Right lobe of liver (tissue), 6 donors: ENCODE measurements around the gene PTPN18. TPM values are rescaled to one million over a fixed set of nuclear protein-coding genes. Genes with fewer than 3 reads are reported as not detected.
"Not testable (repeated sequence)": the region's sequence is repeated elsewhere in the genome, so short reads cannot be mapped to it uniquely, and the experiment has no call there.

ENCODE experiments used
- ATAC-seq, 4 donors: fragments of 200-7000 bp; cut with Tn5 transposase; one replicate each; pipeline ENCODE4 v1.9.1; 2020; ENCODE audit warnings: mild to moderate bottlenecking in 4 of 4, moderate library complexity in 4 of 4
- DNase-seq, 3 donors: peaks; one replicate each; pipeline ENCODE4 v3.0.0-alpha.2; 2020
- H3K27ac ChIP-seq, 3 donors: fragments of 200-600 bp; one replicate each; pipeline ENCODE4 v1.8.0; 2022
- H3K27me3 ChIP-seq, 2 donors: fragments of 200-600 bp; one replicate each; pipeline ENCODE4 v1.8.0; 2022
- H3K36me3 ChIP-seq, 4 donors: fragments of 200-600 bp; sonication (generic) in 1 of 4; one replicate each; pipeline versions ENCODE4 v1.5.1 to v1.8.0; 2017 to 2022; ENCODE audit warnings: control low read depth in 1 of 4
- H3K4me1 ChIP-seq, 4 donors: fragments of 200-600 bp; sonication (generic) in 1 of 4; one replicate each; pipeline versions ENCODE4 v1.5.1 to v1.8.0; 2017 to 2022; ENCODE audit warnings: control low read depth in 1 of 4
- H3K4me3 ChIP-seq, 3 donors: fragments of 200-600 bp; one replicate each; pipeline ENCODE4 v1.8.0; 2022
- H3K9me3 ChIP-seq, 4 donors: fragments of 200-600 bp; sonication (generic) in 1 of 4; one replicate each; pipeline versions ENCODE4 v1.5.1 to v1.8.0; 2017 to 2022; ENCODE audit warnings: control low read depth in 1 of 4
- CTCF ChIP-seq, 4 donors: fragments of 200-600 bp in 3 of 4; fragments of 450-650 bp in 1 of 4; IDR thresholded peaks; one replicate each; pipeline versions ENCODE4 v1.5.1 to v1.8.0; 2016 to 2022; ENCODE audit warnings: antibody characterized with exemption in 4 of 4, mild to moderate bottlenecking in 2 of 4
- POLR2A ChIP-seq: fragments of 450-650 bp; IDR thresholded peaks from one replicate; pipeline ENCODE4 v1.6.1; 2017; ENCODE audit warnings: antibody characterized with exemption, mild to moderate bottlenecking
- WGBS: methylation state at CpG from one replicate; pipeline ENCODE4 v1.1.6; 2018; ENCODE audit warnings: low coverage, low lambda C conversion rate; ENCODE audit not compliant: insufficient coverage; ENCODE audit errors: missing lambda C conversion rate; 5-methylcytosine and 5-hydroxymethylcytosine counted together
- intact Hi-C, 2 donors: fragments of 100-400 bp; cut with DNase I; formaldehyde crosslinking; loops; one replicate each; pipeline versions ENCODE4 v1.11.2 to v1.14.1; 2022
- total RNA-seq, 6 experiments: library from RNA; depleted of rRNA in 2 of 6; stranded (reverse); fragments of >200 nt in 2 of 6; fragmentation: NEBNext Ultra II Directional in 3 of 6; extraction: Animal tissue kit (Norgen Biotek cat#: 25700) in 3 of 6; gene quantifications; one replicate each; pipeline versions ENCODE4 v1.1.0 to v1.2.4, GENCODE V29; 2016 to 2023
- donor health status: DM: no; HTN: yes; CAD: no.
- donor health status: DM: no; HTN: no; CAD: no.
- donor health status: DM: no; HTN: no; CAD: no.
- donor health status: DM: no; HTN: yes; CAD: no.
- donor health status: DM: no; HTN: yes; CAD: no.

The PTPN18 gene
- total RNA-seq, 6 experiments from 2014 or later: 25.6 to 43.5 (median 30.3) TPM

- WGBS: 52% methylated on average over 4 of the region's 16 CpGs
- peak overlapping the region; percentile 93 to 95 (median 94) for H3K27ac ChIP-seq
- peak overlapping the region; percentile 74 to 80 (median 75) for H3K4me3 ChIP-seq
- H3K36me3 ChIP-seq: no peaks in the 10 kb centered on the region
- no peaks in the 10 kb centered on the region for H3K27me3 ChIP-seq
- DNase-seq (peak in 2 of 3 donors; percentile 35 to 58), ATAC-seq (peak; percentile 1 to 18 (median 2))
- H3K9me3 ChIP-seq: no peaks in the 10 kb centered on the region
- intact Hi-C loops: no loop called here
- TF ChIP-seq POLR2A (no peak), CTCF (IDR thresholded peaks at IDR 0.05) (no peak)
- peaks cover 0 to 11% (median 4%) of the 10 kb centered on the region in 4 donors for H3K4me1 ChIP-seq
Measured at GRCh38 chr2:130390460-130391057, 34.7 kb downstream of the PTPN18 start.

GRCh38 chr2:130391058-130391871, 35.4 kb downstream of the PTPN18 start:
- intact Hi-C loops: no loop called here
- ATAC-seq (peak; percentile 89 to 93 (median 90)), DNase-seq (peak; percentile 87 to 90 (median 88))
- Histone ChIP-seq H3K4me3 (peak overlapping the region; percentile 74 to 80 (median 75)), H3K27ac (peak overlapping the region; percentile 93 to 95 (median 94)), H3K27me3 (no peaks in the 10 kb centered on the region), H3K4me1 (peaks cover 0 to 11% (median 4%) of the 10 kb centered on the region in 4 donors), H3K9me3 (no peaks in the 10 kb centered on the region), H3K36me3 (no peaks in the 10 kb centered on the region)
- 3% methylated on average over 36 of the region's 59 CpGs for WGBS
- no peak for TF ChIP-seq CTCF (IDR thresholded peaks at IDR 0.05)
- TF ChIP-seq POLR2A: peak; percentile 70

- intact Hi-C loops: no loop called here
- Histone ChIP-seq H3K9me3 (no peaks in the 10 kb centered on the region), H3K27me3 (no peaks in the 10 kb centered on the region), H3K36me3 (no peaks in the 10 kb centered on the region), H3K27ac (peak overlapping the region; percentile 93 to 95 (median 94)), H3K4me1 (peaks cover 0 to 11% (median 4%) of the 10 kb centered on the region in 4 donors), H3K4me3 (peak overlapping the region; percentile 74 to 80 (median 75))
- ATAC-seq (peak; percentile 69 to 78 (median 70)), DNase-seq (peak; percentile 75 to 80 (median 78))
- TF ChIP-seq CTCF (IDR thresholded peaks at IDR 0.05) (peak in 2 of 4 donors; percentile 4 to 5), POLR2A (no peak)
- WGBS: 21% methylated on average over 17 of the region's 17 CpGs
Measured at GRCh38 chr2:130391872-130392670, 36.2 kb downstream of the PTPN18 start.

GRCh38 chr2:130393318-130393910, 37.6 kb downstream of the PTPN18 start:
- intact Hi-C loops: no loop called here
- no peak for ATAC-seq
- Histone ChIP-seq H3K4me3 (no peak overlapping the region), H3K27ac (no peak overlapping the region), H3K36me3 (no peaks in the 10 kb centered on the region), H3K4me1 (peaks cover 0 to 11% (median 4%) of the 10 kb centered on the region in 4 donors), H3K27me3 (no peaks in the 10 kb centered on the region), H3K9me3 (no peaks in the 10 kb centered on the region)
- DNase-seq: no peak
- TF ChIP-seq CTCF (IDR thresholded peaks at IDR 0.05): no peak
- WGBS: 92% methylated on average over 4 of the region's 7 CpGs

- intact Hi-C loops, H3K4me3 ChIP-seq, H3K27me3 ChIP-seq, H3K9me3 ChIP-seq, H3K36me3 ChIP-seq, H3K27ac ChIP-seq, ATAC-seq, H3K4me1 ChIP-seq, DNase-seq: not testable (repeated sequence)
- WGBS: no CpG with 5 or more reads among the region's 2 CpGs
Measured at GRCh38 chr2:130406280-130406679, 50.4 kb downstream of the PTPN18 start.

GRCh38 chr2:130416693-130417092, 60.8 kb downstream of the PTPN18 start:
- intact Hi-C loops, DNase-seq: not testable (repeated sequence)

More at GRCh38 chr2:130416693-130417092, 60.8 kb downstream of the PTPN18 start:
- not testable (repeated sequence) for H3K36me3 ChIP-seq, ATAC-seq, H3K9me3 ChIP-seq, H3K27me3 ChIP-seq, H3K27ac ChIP-seq, H3K4me3 ChIP-seq, H3K4me1 ChIP-seq
- 19% methylated on average over 1 of the region's 1 CpG for WGBS
